HUES64 (cell line): ENCODE measurements around the gene NECAP2.
"Not testable (repeated sequence)": the region's sequence is repeated elsewhere in the genome, so short reads cannot be mapped to it uniquely, and the experiment has no call there.

Source experiments
- H3K27ac ChIP-seq: 2 replicates; pipeline ENCODE4 v1.7.0; 2013; ENCODE audit warnings: low read depth, low read length, inconsistent platforms
- H3K27me3 ChIP-seq: 2 replicates; pipeline ENCODE4 v1.6.1; 2013; ENCODE audit warnings: mild to moderate bottlenecking, low read length; ENCODE audit not compliant: insufficient read depth
- H3K36me3 ChIP-seq: 2 replicates; pipeline ENCODE4 v1.6.1; 2013; ENCODE audit warnings: mild to moderate bottlenecking, low read length; ENCODE audit not compliant: insufficient read depth
- H3K4me1 ChIP-seq: 2 replicates; pipeline ENCODE4 v1.6.1; 2013; ENCODE audit warnings: mild to moderate bottlenecking, low read length, moderate library complexity; ENCODE audit not compliant: insufficient read depth
- H3K4me3 ChIP-seq: 2 replicates; pipeline ENCODE4 v1.5.1; 2013; ENCODE audit warnings: mild to moderate bottlenecking, low read length, moderate library complexity
- H3K9ac ChIP-seq: 2 replicates; pipeline ENCODE4 v1.6.1; 2013; ENCODE audit warnings: mild to moderate bottlenecking, low read depth, low read length
- H3K9me3 ChIP-seq: 2 replicates; pipeline ENCODE4 v1.6.1; 2013; ENCODE audit warnings: low read depth, low read length; ENCODE audit not compliant: insufficient read depth
- WGBS: fragments of 150-250, 120-280 bp; methylation state at CpG from one replicate; pipeline ENCODE4 v1.1.7; 2013; ENCODE audit warnings: missing lambda C conversion rate; 5-methylcytosine and 5-hydroxymethylcytosine counted together

Gene NECAP2

GRCh38 chr1:16446116-16446515 lies 5.6 kb downstream of the NECAP2 start:
- H3K27ac ChIP-seq = no peak overlapping the region
- no peaks in the 10 kb centered on the region for H3K4me1 ChIP-seq
- H3K27me3 ChIP-seq = 0 out of 2 replicates have a peak, but pooled peaks cover 4% of the 10 kb centered on the region
- H3K9ac ChIP-seq = no peak overlapping the region
- WGBS = 96% methylated on average over 10 of the region's 10 CpGs
- H3K36me3 ChIP-seq = peaks cover 71% of the 10 kb centered on the region
- no peak overlapping the region for H3K4me3 ChIP-seq
- no peaks in the 10 kb centered on the region for H3K9me3 ChIP-seq

DNA sequence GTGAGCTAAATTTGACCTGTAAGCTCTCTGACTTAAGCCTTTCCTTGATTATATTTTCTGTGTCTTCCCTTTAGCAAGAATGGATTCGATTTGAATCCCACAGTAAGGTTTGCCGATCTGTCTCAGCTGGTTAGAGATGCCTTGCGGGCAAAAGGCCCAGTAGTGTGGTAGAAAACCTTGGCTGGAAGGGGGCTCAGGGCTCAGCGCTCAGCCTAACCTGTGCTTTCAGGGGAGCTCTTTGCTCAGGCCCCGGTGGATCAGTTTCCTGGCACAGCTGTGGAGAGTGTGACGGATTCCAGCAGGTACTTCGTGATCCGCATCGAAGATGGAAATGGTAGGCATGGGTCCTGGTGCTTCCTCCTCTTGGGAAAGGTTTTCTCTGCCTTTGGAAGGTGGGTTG lies 7.1 kb downstream of the NECAP2 start:
- Histone ChIP-seq H3K27me3 (no peaks in the 10 kb centered on the region), H3K9ac (no peak overlapping the region), H3K9me3 (no peaks in the 10 kb centered on the region), H3K27ac (no peak overlapping the region), H3K36me3 (peaks cover 84% of the 10 kb centered on the region), H3K4me3 (no peak overlapping the region), H3K4me1 (no peaks in the 10 kb centered on the region)
- 97% methylated on average over 9 of the region's 9 CpGs for WGBS

DNA sequence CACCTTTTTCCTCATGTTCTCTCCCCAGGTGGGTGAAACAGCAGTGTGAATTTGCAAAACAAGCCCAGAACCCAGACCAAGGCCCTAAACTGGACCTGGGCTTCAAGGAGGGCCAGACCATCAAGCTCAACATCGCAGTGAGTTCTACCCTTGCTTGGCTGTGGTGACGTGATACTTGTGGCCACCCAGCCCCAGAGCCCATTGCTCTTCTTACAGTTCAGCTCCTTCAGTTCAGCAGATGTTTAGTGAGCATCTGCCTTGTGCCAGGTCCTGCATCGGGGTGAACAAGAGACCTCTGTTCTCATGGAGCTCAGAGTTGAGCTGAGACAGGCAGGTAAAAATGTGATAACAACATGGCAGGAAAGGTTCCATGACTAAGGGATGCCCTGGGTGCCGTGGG lies 8.5 kb downstream of the NECAP2 start:
- H3K27me3 ChIP-seq = no peaks in the 10 kb centered on the region
- H3K9me3 ChIP-seq = no peaks in the 10 kb centered on the region
- no peak overlapping the region for H3K4me3 ChIP-seq
- H3K27ac ChIP-seq = no peak overlapping the region
- H3K9ac ChIP-seq = no peak overlapping the region
- H3K36me3 ChIP-seq = peaks cover 79% of the 10 kb centered on the region
- no peaks in the 10 kb centered on the region for H3K4me1 ChIP-seq
- 95% methylated on average over 4 of the region's 4 CpGs for WGBS

DNA sequence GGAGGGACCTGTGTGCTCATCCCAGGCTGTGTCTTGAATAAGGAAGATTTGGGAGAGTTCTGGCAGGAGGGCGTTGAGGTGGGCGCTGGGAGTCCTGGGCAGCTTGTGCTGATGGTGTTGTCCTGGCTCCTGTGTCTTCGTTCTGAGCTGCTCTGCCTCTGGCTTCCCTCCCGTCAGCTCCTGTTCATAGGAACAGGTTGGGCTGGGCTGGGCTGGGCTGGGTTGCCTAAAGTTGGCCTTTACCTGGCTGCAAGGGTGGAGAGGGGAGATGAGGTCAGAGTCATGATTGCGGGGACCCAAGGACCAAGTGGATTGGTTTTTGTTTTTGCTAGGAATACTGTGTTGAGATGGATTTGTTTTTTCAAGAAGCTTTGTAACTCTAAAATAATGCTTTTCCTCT lies 9.1 kb downstream of the NECAP2 start:
- H3K4me3 ChIP-seq = no peak overlapping the region
- WGBS = 95% methylated on average over 5 of the region's 5 CpGs
- no peaks in the 10 kb centered on the region for H3K4me1 ChIP-seq
- no peaks in the 10 kb centered on the region for H3K27me3 ChIP-seq
- H3K9ac ChIP-seq = no peak overlapping the region
- no peaks in the 10 kb centered on the region for H3K9me3 ChIP-seq
- H3K36me3 ChIP-seq = peaks cover 75% of the 10 kb centered on the region
- no peak overlapping the region for H3K27ac ChIP-seq

DNA sequence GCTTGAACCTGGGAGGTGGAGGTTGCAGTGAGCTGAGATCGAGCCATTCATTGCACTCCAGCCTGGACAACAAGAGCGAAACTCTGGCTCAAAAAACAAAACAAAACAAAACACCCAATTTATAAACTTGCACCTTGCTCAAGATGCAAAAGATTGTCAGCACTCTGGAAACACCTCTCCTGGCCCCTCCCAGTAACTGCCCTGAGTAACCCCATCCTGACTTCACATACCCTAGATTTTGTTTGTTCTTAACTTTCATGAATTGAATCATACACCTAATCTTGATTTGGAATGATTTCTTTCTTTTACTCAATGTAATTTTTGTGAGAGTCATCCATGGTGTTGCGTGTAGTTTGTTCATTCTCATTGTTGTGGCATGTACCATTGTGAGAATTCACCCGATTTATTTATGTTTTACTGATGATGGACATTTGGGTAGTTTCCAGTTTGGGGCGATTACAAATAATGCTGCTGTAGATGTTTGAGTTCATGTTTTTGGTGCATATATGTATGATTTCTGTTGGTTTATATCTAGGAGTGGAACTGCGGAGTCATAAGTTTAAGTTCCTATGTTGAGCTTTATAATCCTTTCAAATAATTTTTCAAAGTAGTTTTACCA lies 10.4 kb downstream of the NECAP2 start:
- Histone ChIP-seq H3K27ac (no peak overlapping the region), H3K4me3 (no peak overlapping the region), H3K9ac (no peak overlapping the region), H3K27me3 (no peaks in the 10 kb centered on the region), H3K4me1 (no peaks in the 10 kb centered on the region), H3K36me3 (peaks cover 78% of the 10 kb centered on the region), H3K9me3 (no peaks in the 10 kb centered on the region)
- WGBS = 79% methylated on average over 6 of the region's 6 CpGs

DNA sequence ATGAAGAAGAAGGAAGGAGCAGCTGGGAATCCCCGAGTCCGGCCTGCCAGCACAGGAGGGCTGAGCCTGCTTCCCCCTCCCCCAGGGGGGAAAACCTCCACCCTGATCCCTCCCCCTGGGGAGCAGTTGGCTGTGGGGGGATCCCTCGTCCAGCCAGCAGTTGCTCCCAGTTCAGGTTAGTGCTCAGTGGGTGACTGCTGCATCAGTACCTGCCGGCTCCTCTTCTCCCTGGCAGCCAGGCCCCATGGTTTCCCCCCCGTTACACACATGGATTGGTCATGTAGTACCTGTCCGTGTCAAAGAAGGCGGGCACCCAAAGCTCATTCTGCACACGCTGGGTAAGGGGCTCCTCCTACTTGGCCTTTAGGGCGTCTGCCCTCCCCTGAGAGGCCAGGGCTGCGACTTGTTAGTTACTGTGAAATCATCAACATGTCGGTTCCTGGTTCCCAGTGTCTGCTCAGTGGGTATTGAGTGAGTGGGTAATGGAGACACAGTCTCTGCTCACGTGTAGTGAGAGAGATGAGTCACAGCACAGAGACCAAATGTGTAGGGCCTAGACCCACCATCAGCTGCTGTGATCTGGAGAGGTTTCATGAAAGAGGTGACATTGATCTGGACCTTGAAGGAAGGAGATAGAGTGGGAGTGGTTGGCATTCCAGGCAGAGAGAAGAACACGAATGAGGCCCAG lies 11.5 kb downstream of the NECAP2 start:
- WGBS = 94% methylated on average over 11 of the region's 13 CpGs
- no peaks in the 10 kb centered on the region for H3K9me3 ChIP-seq
- H3K4me3 ChIP-seq = no peak overlapping the region
- H3K27me3 ChIP-seq = no peaks in the 10 kb centered on the region
- peaks cover 78% of the 10 kb centered on the region for H3K36me3 ChIP-seq
- H3K9ac ChIP-seq = no peak overlapping the region
- no peaks in the 10 kb centered on the region for H3K4me1 ChIP-seq
- no peak overlapping the region for H3K27ac ChIP-seq

GRCh38 chr1:16454909-16455308 lies 14.4 kb downstream of the NECAP2 start:
- H3K9ac ChIP-seq, H3K4me1 ChIP-seq, H3K4me3 ChIP-seq, H3K9me3 ChIP-seq, H3K27me3 ChIP-seq, H3K27ac ChIP-seq: not testable (repeated sequence)
- H3K36me3 ChIP-seq = peaks cover 78% of the 10 kb centered on the region
- 86% methylated on average over 3 of the region's 3 CpGs for WGBS

DNA sequence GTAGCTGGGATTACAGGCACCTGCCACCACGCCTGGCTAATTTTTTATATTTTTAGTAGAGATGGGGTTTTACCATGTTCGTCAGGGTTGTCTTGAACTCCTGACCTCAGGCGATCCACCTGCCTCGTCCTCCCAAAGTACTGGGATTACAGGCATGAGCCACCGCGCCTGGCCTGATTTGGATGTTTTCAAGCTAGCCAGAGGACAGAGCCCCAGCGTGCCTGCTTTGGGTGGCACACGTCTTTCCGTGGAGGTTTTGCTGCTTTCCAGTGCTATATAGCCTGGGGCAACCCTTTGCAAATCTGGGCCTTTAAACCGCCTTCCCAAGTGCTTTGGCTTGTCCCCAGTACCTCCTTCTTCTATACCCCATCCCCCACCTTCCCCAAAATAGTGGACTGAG lies 15.6 kb downstream of the NECAP2 start:
- H3K27me3 ChIP-seq, H3K4me3 ChIP-seq, H3K4me1 ChIP-seq, H3K9ac ChIP-seq, H3K9me3 ChIP-seq, H3K27ac ChIP-seq: not testable (repeated sequence)
- H3K36me3 ChIP-seq = peaks cover 70% of the 10 kb centered on the region
- WGBS = 93% methylated on average over 10 of the region's 10 CpGs

DNA sequence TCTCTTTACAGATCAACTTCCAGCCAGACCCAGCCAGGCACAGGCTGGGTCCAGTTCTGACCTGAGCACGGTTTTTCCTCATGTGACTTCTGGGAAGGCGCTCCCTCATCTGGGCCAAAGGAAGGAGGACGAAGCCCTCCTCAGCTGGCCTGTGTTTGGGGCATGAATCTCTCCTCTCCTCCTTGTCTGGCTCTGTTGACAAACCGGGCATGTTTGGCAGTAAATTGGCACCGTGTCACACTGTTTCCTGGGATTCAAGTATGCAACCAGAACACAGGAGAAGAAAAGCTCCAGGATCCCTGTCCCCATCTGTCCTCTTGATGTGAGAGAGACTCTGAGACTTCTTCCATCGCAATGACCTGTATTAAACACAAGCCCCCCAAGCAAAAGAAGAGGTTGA lies 18.3 kb downstream of the NECAP2 start:
- WGBS = 95% methylated on average over 6 of the region's 6 CpGs
- Histone ChIP-seq H3K9me3 (no peaks in the 10 kb centered on the region), H3K4me1 (no peaks in the 10 kb centered on the region), H3K36me3 (peaks cover 51% of the 10 kb centered on the region), H3K9ac (no peak overlapping the region), H3K4me3 (no peak overlapping the region), H3K27me3 (no peaks in the 10 kb centered on the region), H3K27ac (no peak overlapping the region)

DNA sequence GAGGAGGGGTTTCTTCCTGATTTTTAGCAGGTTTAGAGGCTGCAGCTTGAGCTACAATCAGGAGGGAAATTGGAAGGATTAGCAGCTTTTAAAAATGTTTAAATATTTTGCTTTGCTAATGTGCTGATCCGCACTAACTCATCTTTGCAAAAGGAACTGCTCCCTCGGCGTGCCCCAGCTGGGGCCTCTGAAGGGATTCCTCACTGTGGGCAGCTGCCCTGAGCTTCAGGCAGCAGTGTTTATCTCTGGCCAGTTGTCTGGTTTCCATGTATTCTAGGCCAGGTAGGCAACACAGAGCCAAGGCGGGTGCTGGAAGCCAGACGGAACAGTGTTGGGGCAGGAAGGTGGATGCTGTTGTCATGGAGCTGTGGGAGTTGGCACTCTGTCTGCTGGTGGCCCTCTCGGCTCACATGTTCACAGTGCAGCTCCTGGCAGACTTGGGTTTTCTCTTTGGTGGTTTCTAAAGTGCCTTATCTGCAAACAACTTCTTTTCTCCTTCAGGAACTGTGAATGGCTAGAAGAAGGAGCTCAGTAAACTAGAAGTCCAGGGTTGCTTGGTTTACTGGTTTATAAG lies 18.9 kb downstream of the NECAP2 start:
- Histone ChIP-seq H3K4me3 (no peak overlapping the region), H3K4me1 (no peaks in the 10 kb centered on the region), H3K9ac (no peak overlapping the region), H3K27ac (no peak overlapping the region), H3K27me3 (no peaks in the 10 kb centered on the region), H3K36me3 (peaks cover 51% of the 10 kb centered on the region), H3K9me3 (no peaks in the 10 kb centered on the region)
- 94% methylated on average over 6 of the region's 6 CpGs for WGBS

- no peaks in the 10 kb centered on the region for H3K4me1 ChIP-seq
- H3K27me3 ChIP-seq = no peaks in the 10 kb centered on the region
- no peak overlapping the region for H3K4me3 ChIP-seq
- H3K9ac ChIP-seq = no peak overlapping the region
- peaks cover 35% of the 10 kb centered on the region for H3K36me3 ChIP-seq
- no peaks in the 10 kb centered on the region for H3K9me3 ChIP-seq
- 94% methylated on average over 3 of the region's 3 CpGs for WGBS
- H3K27ac ChIP-seq = no peak overlapping the region
Observed at GRCh38 chr1:16461681-16462080, 21.2 kb downstream of the NECAP2 start.
